Measurements from ENCODE around the gene BORCS5.

BORCS5 gene

GRCh38 chr12:12353807-12354206, 3.1 kb upstream of the BORCS5 start:
- no peak for DNase-seq

- no peak for DNase-seq
These were observed 397 bp upstream of the BORCS5 start for GRCh38 chr12:12356467-12356895.

GRCh38 chr12:12357719-12358461, 1.0 kb downstream of the BORCS5 start:
- no peak for DNase-seq

- no peak for DNase-seq
These were observed 1.6 kb downstream of the BORCS5 start for GRCh38 chr12:12358528-12358927.

GRCh38 chr12:12364787-12365445, 8.0 kb downstream of the BORCS5 start:
- DNase-seq, result no peak

GRCh38 chr12:12365446-12365802, 8.5 kb downstream of the BORCS5 start:
- no peak for DNase-seq

GRCh38 chr12:12365931-12366431, 9.1 kb downstream of the BORCS5 start:
- no peak for DNase-seq

GRCh38 chr12:12366701-12367481, 10.0 kb downstream of the BORCS5 start:
- DNase-seq, result no peak

- no peak for DNase-seq
These were observed 10.7 kb downstream of the BORCS5 start for GRCh38 chr12:12367482-12367998.

GRCh38 chr12:12372946-12373722, 16.3 kb downstream of the BORCS5 start:
- no peak for DNase-seq

GRCh38 chr12:12376646-12377448, 20.0 kb downstream of the BORCS5 start:
- DNase-seq, result peak; percentile 72

GRCh38 chr12:12378616-12379015, 21.7 kb downstream of the BORCS5 start:
- DNase-seq, result no peak

- no peak for DNase-seq
These were observed 23.2 kb downstream of the BORCS5 start for GRCh38 chr12:12379831-12380730.

GRCh38 chr12:12380949-12381593, 24.2 kb downstream of the BORCS5 start:
- no peak for DNase-seq

GRCh38 chr12:12381982-12382381, 25.1 kb downstream of the BORCS5 start:
- DNase-seq, result no peak

GRCh38 chr12:12384571-12385340, 27.9 kb downstream of the BORCS5 start:
- no peak for DNase-seq

GRCh38 chr12:12387501-12387900, 30.6 kb downstream of the BORCS5 start:
- DNase-seq, result no peak

- DNase-seq, result no peak
These were observed 35.5 kb downstream of the BORCS5 start for GRCh38 chr12:12392413-12392812.

GRCh38 chr12:12393171-12393570, 36.3 kb downstream of the BORCS5 start:
- DNase-seq, result no peak

Measured in NCI-H2227 treated with DMSO at 0.1 percent for 48 hours (cell line).